ENCODE data around the gene DOLPP1.

Gene DOLPP1

GRCh38 chr9:129073404-129073803, 7.5 kb upstream of the DOLPP1 start:
- Histone ChIP-seq H3K36me3 (ENCODE audit: control insufficient read depth, low read length) (peaks cover 1% of the 10 kb centered on the region; the same call in 1 of the 2 replicates), H3K4me1 (ENCODE audit: control insufficient read depth, low read length) (no peaks in the 10 kb centered on the region; the same call in 1 of the 2 replicates), H3K9me3 (ENCODE audit: control insufficient read depth, insufficient read depth, low read length) (no peaks in the 10 kb centered on the region), H4K20me1 (ENCODE audit: control insufficient read depth, insufficient read depth, low read depth, low read length) (no peaks in the 10 kb centered on the region), H3K79me2 (ENCODE audit: control insufficient read depth, low read length) (no peaks in the 10 kb centered on the region), H3F3A (ENCODE audit: control insufficient read depth, insufficient read depth) (0 out of 2 replicates have a peak, but pooled peaks cover 3% of the 10 kb centered on the region), H3K27ac (ENCODE audit: low read depth, low read length) (no peak overlapping the region), H3K4me2 (ENCODE audit: low read length) (no peak overlapping the region), H3K4me3 (ENCODE audit: low read length) (no peak overlapping the region), H3K9me2 (replicated peaks; ENCODE audit: control insufficient read depth, low read length) (no peaks in the 10 kb centered on the region), H3K27me3 (ENCODE audit: control insufficient read depth, low read length) (no peaks in the 10 kb centered on the region)
- TF ChIP-seq CTCF (IDR thresholded peaks at IDR 0.05; ENCODE audit: low read depth, low read length, poor library complexity, severe bottlenecking): no peak

GRCh38 chr9:129074106-129074505, 6.8 kb upstream of the DOLPP1 start:
- H3K79me2 ChIP-seq (ENCODE audit: control insufficient read depth, low read length): no peaks in the 10 kb centered on the region
- 0 out of 2 replicates have a peak, but pooled peaks cover 3% of the 10 kb centered on the region for H3F3A ChIP-seq (ENCODE audit: control insufficient read depth, insufficient read depth)
- no peaks in the 10 kb centered on the region; the same call in 1 of the 2 replicates for H3K4me1 ChIP-seq (ENCODE audit: control insufficient read depth, low read length)
- no peak for TF ChIP-seq EZH2phosphoT487 (IDR thresholded peaks at IDR 0.05; ENCODE audit: borderline replicate concordance, low read length)
- no peaks in the 10 kb centered on the region for H4K20me1 ChIP-seq (ENCODE audit: control insufficient read depth, insufficient read depth, low read depth, low read length)
- H3K36me3 ChIP-seq (ENCODE audit: control insufficient read depth, low read length): no peaks in the 10 kb centered on the region; the same call in 1 of the 2 replicates
- no peak overlapping the region for H3K4me2 ChIP-seq (ENCODE audit: low read length)
- no peaks in the 10 kb centered on the region for H3K27me3 ChIP-seq (ENCODE audit: control insufficient read depth, low read length)
- H3K9me2 ChIP-seq (replicated peaks; ENCODE audit: control insufficient read depth, low read length): no peaks in the 10 kb centered on the region
- no peak overlapping the region for H3K27ac ChIP-seq (ENCODE audit: low read depth, low read length)
- no peaks in the 10 kb centered on the region for H3K9me3 ChIP-seq (ENCODE audit: control insufficient read depth, insufficient read depth, low read length)
- H3K4me3 ChIP-seq (ENCODE audit: low read length): no peak overlapping the region

GRCh38 chr9:129075996-129076639, 4.8 kb upstream of the DOLPP1 start:
- H3K4me3 ChIP-seq (ENCODE audit: low read length): no peak overlapping the region
- H3K4me1 ChIP-seq (ENCODE audit: control insufficient read depth, low read length): peaks cover 7% of the 10 kb centered on the region
- no peak overlapping the region for H3K27ac ChIP-seq (ENCODE audit: low read depth, low read length)
- H3K9me3 ChIP-seq (ENCODE audit: control insufficient read depth, insufficient read depth, low read length): no peaks in the 10 kb centered on the region
- H3K9me2 ChIP-seq (replicated peaks; ENCODE audit: control insufficient read depth, low read length): no peaks in the 10 kb centered on the region
- TF ChIP-seq CTCF (IDR thresholded peaks at IDR 0.05; ENCODE audit: low read depth, low read length, poor library complexity, severe bottlenecking): no peak
- TF ChIP-seq EZH2phosphoT487 (IDR thresholded peaks at IDR 0.05; ENCODE audit: borderline replicate concordance, low read length): no peak
- H4K20me1 ChIP-seq (ENCODE audit: control insufficient read depth, insufficient read depth, low read depth, low read length): no peaks in the 10 kb centered on the region
- peaks cover 2% of the 10 kb centered on the region; the same call in 1 of the 2 replicates for H3K79me2 ChIP-seq (ENCODE audit: control insufficient read depth, low read length)
- H3K36me3 ChIP-seq (ENCODE audit: control insufficient read depth, low read length): no peaks in the 10 kb centered on the region
- H3F3A ChIP-seq (ENCODE audit: control insufficient read depth, insufficient read depth): 0 out of 2 replicates have a peak, but pooled peaks cover 3% of the 10 kb centered on the region
- no peaks in the 10 kb centered on the region for H3K27me3 ChIP-seq (ENCODE audit: control insufficient read depth, low read length)
- H3K4me2 ChIP-seq (ENCODE audit: low read length): no peak overlapping the region

GRCh38 chr9:129076640-129077037, 4.3 kb upstream of the DOLPP1 start:
- H3K9me3 ChIP-seq (ENCODE audit: control insufficient read depth, insufficient read depth, low read length): no peaks in the 10 kb centered on the region
- H3K27ac ChIP-seq (ENCODE audit: low read depth, low read length): no peak overlapping the region
- 0 out of 2 replicates have a peak, but pooled peaks cover 3% of the 10 kb centered on the region for H3F3A ChIP-seq (ENCODE audit: control insufficient read depth, insufficient read depth)
- no peaks in the 10 kb centered on the region for H3K27me3 ChIP-seq (ENCODE audit: control insufficient read depth, low read length)
- H3K4me1 ChIP-seq (ENCODE audit: control insufficient read depth, low read length): peaks cover 9% of the 10 kb centered on the region
- peaks cover 6% of the 10 kb centered on the region for H3K79me2 ChIP-seq (ENCODE audit: control insufficient read depth, low read length)
- peaks cover 2% of the 10 kb centered on the region; the same call in 1 of the 2 replicates for H4K20me1 ChIP-seq (ENCODE audit: control insufficient read depth, insufficient read depth, low read depth, low read length)
- no peaks in the 10 kb centered on the region for H3K9me2 ChIP-seq (replicated peaks; ENCODE audit: control insufficient read depth, low read length)
- no peak for TF ChIP-seq EZH2phosphoT487 (IDR thresholded peaks at IDR 0.05; ENCODE audit: borderline replicate concordance, low read length)
- TF ChIP-seq CTCF (IDR thresholded peaks at IDR 0.05; ENCODE audit: low read depth, low read length, poor library complexity, severe bottlenecking): no peak
- no peak overlapping the region for H3K4me2 ChIP-seq (ENCODE audit: low read length)
- H3K36me3 ChIP-seq (ENCODE audit: control insufficient read depth, low read length): no peaks in the 10 kb centered on the region
- no peak overlapping the region for H3K4me3 ChIP-seq (ENCODE audit: low read length)
